22Rv1 (cell line): ENCODE measurements around the gene PCSK2.
"Not testable (repeated sequence)": the region's sequence is repeated elsewhere in the genome, so short reads cannot be mapped to it uniquely, and the experiment has no call there.

Source experiments
- H3K27ac ChIP-seq: fragments of 450-650 bp; 2 replicates; pipeline ENCODE4 v1.5.1; 2017
- CTCF ChIP-seq: fragments of 450-650 bp; IDR thresholded peaks from 2 replicates; pipeline ENCODE4 v1.5.1; 2017; ENCODE audit warnings: mild to moderate bottlenecking
- ZFX ChIP-seq: fragments of 450-650 bp; IDR thresholded peaks from 2 replicates; pipeline ENCODE4 v1.6.1; 2017; ENCODE audit warnings: antibody characterized with exemption, borderline replicate concordance

The PCSK2 gene

DNA sequence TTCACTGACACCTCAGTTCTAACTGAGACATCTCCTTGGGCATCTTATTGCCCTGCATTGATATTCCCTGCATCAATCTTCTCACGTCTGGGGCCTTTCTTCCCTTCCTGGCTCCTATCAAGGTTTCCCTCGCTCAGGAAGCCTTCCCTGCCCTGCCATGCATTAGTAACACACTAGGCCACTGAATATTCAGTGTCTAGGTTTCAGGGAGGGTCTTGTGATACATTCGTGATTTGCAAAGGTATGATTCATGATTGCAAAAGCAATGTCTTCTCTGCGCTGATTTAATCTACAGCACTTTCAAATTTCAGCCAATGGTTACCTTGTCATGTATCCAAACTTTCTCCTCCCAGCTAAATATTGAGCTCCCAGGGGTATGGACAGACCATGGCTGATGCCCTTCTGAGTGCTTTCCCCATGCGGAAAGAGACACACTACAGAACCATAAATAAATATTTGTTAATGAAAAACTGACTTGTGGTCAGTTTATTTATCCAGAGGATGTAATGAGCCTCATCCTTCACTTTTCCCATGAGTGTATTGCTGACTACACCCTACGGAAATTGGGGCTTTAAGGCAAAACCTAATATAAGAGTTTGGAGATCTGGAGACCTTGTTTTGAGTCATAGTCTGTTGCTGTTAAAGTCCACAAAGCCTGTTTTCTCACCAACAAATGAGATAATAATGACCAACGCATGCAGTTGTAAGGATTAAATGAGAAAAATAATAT is 21.6 kb upstream of the PCSK2 start:
- H3K27ac ChIP-seq, result no peak overlapping the region
- TF ChIP-seq CTCF, result no peak
- no peak for TF ChIP-seq ZFX

- no peak overlapping the region for H3K27ac ChIP-seq
- no peak for TF ChIP-seq ZFX
These were observed 16.5 kb upstream of the PCSK2 start for GRCh38 chr20:17210387-17210786.

GRCh38 chr20:17210983-17211382 is 15.9 kb upstream of the PCSK2 start:
- no peak overlapping the region for H3K27ac ChIP-seq
- TF ChIP-seq CTCF (no peak), ZFX (no peak)

DNA sequence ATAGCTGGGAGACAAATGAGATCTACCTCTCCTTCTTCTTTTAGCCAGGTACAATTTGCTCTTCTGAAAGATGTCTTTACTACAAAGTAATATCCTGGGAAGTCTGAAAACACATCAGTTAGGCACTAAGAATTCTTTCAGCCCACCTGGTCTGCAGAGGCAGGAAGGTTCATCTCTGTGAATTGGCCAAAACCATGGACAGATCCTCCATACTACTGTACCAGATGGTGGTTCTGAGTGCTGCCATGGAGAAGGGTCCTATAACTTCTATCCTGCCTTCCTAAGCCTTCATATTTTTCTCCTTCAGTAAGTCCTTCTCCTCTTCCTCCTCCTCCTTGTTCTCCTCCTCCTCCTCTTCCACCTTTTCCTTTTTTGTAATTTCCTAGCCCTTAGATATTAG is 11.7 kb upstream of the PCSK2 start:
- TF ChIP-seq ZFX, result no peak
- TF ChIP-seq CTCF, result no peak
- H3K27ac ChIP-seq, result no peak overlapping the region

DNA sequence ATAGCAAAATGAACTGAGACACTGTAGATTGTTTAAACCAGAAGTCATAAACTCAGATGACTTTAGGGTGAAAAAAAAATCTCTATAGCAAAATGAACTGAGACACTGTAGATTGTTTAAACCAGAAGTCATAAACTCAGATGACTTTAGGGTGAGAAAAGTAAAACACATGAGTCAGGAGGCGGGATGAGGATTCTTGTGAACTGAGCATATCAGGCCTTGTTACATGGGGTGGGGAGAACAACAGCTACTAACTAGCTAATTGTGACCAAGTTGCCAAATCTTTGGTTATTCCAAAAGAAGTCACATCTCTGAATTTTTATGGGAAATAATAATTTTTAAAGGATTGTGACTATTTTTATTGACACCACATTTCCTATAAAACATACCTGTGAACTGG is 7.0 kb upstream of the PCSK2 start:
- not testable (repeated sequence) for H3K27ac ChIP-seq

DNA sequence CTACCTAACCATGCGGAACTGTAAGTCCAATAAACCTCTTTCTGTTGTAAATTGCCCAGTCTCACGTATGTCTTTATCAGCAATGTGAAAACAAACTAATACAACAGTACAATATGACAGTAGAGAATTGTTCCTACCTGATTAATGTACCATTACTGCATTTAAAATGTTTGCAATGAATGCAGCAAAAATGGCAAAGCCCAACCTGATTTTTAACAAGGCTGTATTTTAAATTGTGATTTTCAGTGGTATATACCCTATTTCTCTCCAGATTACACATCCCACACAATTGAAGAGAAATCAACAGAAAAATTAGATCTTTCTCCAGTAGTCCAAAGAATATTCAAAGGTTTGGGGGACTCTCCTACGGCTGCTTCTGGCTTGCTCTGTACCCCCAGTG is 3.3 kb upstream of the PCSK2 start:
- H3K27ac ChIP-seq, result no peak overlapping the region
- TF ChIP-seq ZFX (no peak), CTCF (no peak)

GRCh38 chr20:17225851-17226409 is 910 bp upstream of the PCSK2 start:
- no peak for TF ChIP-seq ZFX
- TF ChIP-seq CTCF, result no peak
- H3K27ac ChIP-seq, result no peak overlapping the region

- no peak overlapping the region for H3K27ac ChIP-seq
- TF ChIP-seq CTCF (no peak), ZFX (no peak)
These were observed 357 bp downstream of the PCSK2 start for GRCh38 chr20:17227219-17227575.
